HFF-Myc (cell line): ENCODE measurements around the gene PODXL2.

Experiments
- DNase-seq: peaks from one replicate; pipeline ENCODE4 v3.0.0-alpha.2; 2011; ENCODE audit warnings: low read depth; ENCODE audit errors: extremely low read depth
- H3K4me3 ChIP-seq: replicated peaks from 2 replicates; pipeline ENCODE4 v1.5.1; 2011; ENCODE audit warnings: low read depth, mild to moderate bottlenecking, control low read depth, low read length
- TF ChIP-seq, protein P1 (sequence below): IDR thresholded peaks from 2 replicates; pipeline ENCODE4 v1.5.1; 2012; ENCODE audit warnings: mild to moderate bottlenecking, low read depth, low read length, control low read depth; ENCODE audit errors: missing control alignments

PODXL2 gene

DNA sequence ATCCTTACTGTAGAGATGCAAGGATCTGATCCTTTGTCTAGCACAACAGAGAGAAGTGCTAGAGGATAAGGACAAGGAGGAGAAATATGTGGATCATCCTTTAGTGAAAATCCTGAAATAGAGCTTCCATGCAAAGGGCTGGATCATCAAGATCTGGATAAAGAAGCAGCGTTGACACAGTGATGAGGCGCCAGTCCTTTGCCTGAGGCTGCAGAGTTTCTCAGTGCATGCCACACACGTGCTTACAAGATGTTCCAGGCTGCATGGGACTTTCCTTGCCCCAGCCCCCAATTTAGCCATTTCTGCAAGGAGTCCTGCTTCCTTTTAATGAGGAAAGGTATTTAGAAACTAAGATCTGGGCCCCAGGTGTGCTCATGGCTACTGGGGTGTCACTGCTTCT lies 36.6 kb downstream of the PODXL2 start:
- TF ChIP-seq, protein P1, sequence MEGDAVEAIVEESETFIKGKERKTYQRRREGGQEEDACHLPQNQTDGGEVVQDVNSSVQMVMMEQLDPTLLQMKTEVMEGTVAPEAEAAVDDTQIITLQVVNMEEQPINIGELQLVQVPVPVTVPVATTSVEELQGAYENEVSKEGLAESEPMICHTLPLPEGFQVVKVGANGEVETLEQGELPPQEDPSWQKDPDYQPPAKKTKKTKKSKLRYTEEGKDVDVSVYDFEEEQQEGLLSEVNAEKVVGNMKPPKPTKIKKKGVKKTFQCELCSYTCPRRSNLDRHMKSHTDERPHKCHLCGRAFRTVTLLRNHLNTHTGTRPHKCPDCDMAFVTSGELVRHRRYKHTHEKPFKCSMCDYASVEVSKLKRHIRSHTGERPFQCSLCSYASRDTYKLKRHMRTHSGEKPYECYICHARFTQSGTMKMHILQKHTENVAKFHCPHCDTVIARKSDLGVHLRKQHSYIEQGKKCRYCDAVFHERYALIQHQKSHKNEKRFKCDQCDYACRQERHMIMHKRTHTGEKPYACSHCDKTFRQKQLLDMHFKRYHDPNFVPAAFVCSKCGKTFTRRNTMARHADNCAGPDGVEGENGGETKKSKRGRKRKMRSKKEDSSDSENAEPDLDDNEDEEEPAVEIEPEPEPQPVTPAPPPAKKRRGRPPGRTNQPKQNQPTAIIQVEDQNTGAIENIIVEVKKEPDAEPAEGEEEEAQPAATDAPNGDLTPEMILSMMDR: no peak
- H3K4me3 ChIP-seq: no peak overlapping the region
- no peak for DNase-seq

DNA sequence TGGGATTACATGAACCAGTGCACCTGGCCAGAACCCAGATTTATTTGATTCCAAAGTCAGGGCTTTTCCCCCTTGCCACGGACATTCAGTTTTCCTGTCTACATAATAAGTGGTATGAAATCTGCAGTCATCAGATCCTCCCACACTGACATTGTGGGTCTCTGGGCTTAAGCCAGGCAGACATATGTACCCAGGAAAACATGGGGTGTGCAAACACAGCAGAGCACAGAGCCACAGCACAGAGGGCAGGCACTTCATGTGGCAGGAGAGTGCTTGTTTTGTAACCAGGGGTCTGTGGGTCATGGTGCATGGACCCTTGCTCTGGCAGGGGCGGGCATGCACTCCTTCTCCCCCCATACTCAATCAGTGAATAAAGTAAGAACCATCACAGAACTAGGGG lies 37.7 kb downstream of the PODXL2 start:
- no peak overlapping the region for H3K4me3 ChIP-seq
- DNase-seq: no peak
- TF ChIP-seq, protein P1: no peak

- no peak overlapping the region for H3K4me3 ChIP-seq
- DNase-seq: no peak
- TF ChIP-seq, protein P1: no peak
Observed at GRCh38 chr3:127667119-127667681, 38.2 kb downstream of the PODXL2 start.

DNA sequence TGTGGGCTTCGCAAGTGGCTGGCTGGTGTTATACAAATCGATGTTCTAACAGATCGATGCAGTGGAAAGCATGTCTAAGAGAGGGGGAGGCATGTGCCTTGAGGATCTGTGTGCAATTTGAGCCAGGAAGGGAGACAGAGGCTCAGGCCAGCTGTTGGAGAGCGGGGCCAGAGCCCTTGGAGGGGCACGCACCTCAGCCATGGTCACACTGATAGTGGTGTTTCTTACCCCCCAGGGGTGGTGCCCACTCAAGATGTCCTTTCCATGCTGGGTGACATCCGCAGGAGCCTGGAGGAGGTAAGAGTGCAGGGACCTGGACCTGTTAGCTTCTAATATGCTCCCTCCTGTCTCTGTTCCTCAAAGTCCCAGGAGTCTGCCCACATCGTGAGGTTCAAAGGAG lies 39.9 kb downstream of the PODXL2 start:
- H3K4me3 ChIP-seq: no peak overlapping the region
- no peak for DNase-seq
- TF ChIP-seq, protein P1: no peak

DNA sequence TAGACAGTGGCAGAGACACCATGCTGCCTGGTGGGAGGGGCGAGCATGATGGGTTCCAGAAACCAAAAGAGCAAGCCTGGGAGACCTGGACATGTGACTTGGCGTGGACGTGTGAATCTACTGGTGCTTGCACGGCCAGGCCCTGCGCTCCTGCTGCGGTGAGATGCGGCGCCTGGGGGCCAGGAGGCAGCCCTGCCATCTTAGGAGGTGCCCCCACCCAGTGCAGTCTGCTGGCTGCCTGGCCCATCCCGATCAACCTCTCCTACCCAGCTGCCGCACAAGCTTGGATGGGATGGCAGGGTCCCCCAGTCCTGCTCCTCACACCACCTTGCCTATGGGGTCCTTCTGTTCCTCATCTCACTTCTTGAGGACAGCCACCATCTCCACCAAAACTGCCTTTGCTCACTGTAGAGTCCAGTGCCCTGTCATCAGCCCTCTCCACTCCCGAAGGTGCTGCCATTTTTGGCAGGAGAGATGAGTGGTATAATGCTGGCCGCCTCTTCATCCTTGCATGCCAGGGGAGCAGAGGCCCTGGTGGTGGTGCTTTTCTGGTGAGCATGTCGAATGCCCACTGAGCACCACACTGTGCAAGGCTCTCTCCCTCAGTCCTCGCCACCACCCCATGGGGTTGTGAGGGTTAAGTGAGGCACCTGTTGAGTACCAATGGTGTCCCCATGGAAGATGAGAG lies 40.7 kb downstream of the PODXL2 start:
- TF ChIP-seq, protein P1: no peak
- no peak overlapping the region for H3K4me3 ChIP-seq
- DNase-seq: no peak

DNA sequence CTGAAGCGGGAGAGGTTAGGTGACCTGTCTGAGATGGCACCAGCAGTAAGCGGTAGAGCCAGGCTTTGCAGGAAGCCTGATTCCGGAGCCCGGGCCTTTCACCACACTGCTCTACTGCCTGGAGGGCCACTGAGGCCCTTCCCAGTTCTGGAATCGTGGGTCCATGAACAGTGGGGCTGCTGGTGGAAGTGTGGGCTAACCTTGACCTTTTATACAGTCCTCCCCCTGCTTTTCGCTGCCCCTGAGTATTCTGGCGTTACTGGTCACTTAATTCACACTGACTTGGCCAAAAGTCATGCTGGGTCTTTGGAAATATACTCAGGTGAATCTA lies 41.2 kb downstream of the PODXL2 start:
- TF ChIP-seq, protein P1: no peak
- DNase-seq: no peak
- H3K4me3 ChIP-seq: no peak overlapping the region
